HL-60 (cell line): ENCODE measurements around the gene NKIRAS2.

Experiments used
- POLR2AphosphoS5 ChIP-seq: IDR thresholded peaks from 2 replicates; pipeline ENCODE4 v1.6.1; 2012; ENCODE audit warnings: low read depth
- TF ChIP-seq, protein P1 (sequence below): IDR thresholded peaks from 2 replicates; pipeline ENCODE4 v1.6.1; 2012; ENCODE audit warnings: low read depth; ENCODE audit not compliant: insufficient replicate concordance
- TF ChIP-seq, protein P2 (sequence below): IDR thresholded peaks from one replicate; pipeline ENCODE4 v1.5.1; 2011; ENCODE audit warnings: low read length, control low read depth, inconsistent platforms; ENCODE audit not compliant: insufficient read depth

DNA sequence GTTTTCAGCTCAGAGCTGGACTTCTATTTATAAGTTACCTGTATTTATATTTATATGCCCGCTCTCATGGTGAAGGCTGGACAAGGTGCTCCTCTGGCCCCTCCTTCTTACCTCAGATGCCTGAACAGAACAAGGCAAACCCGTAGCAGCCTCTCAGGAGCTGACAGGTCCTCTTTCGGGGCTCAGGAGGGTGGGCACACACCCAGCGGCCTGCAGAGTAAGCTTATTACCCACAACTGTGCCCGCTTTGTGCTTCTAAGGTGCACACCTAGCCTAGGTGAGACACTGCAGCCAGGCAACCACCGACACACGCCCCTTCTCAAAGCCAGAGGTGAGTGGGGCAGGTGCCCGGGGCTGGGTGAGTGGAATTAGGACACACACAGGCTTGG is 5.3 kb downstream of the NKIRAS2 start:
- TF ChIP-seq, protein P1, sequence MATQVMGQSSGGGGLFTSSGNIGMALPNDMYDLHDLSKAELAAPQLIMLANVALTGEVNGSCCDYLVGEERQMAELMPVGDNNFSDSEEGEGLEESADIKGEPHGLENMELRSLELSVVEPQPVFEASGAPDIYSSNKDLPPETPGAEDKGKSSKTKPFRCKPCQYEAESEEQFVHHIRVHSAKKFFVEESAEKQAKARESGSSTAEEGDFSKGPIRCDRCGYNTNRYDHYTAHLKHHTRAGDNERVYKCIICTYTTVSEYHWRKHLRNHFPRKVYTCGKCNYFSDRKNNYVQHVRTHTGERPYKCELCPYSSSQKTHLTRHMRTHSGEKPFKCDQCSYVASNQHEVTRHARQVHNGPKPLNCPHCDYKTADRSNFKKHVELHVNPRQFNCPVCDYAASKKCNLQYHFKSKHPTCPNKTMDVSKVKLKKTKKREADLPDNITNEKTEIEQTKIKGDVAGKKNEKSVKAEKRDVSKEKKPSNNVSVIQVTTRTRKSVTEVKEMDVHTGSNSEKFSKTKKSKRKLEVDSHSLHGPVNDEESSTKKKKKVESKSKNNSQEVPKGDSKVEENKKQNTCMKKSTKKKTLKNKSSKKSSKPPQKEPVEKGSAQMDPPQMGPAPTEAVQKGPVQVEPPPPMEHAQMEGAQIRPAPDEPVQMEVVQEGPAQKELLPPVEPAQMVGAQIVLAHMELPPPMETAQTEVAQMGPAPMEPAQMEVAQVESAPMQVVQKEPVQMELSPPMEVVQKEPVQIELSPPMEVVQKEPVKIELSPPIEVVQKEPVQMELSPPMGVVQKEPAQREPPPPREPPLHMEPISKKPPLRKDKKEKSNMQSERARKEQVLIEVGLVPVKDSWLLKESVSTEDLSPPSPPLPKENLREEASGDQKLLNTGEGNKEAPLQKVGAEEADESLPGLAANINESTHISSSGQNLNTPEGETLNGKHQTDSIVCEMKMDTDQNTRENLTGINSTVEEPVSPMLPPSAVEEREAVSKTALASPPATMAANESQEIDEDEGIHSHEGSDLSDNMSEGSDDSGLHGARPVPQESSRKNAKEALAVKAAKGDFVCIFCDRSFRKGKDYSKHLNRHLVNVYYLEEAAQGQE, result no peak
- TF ChIP-seq, protein P2, sequence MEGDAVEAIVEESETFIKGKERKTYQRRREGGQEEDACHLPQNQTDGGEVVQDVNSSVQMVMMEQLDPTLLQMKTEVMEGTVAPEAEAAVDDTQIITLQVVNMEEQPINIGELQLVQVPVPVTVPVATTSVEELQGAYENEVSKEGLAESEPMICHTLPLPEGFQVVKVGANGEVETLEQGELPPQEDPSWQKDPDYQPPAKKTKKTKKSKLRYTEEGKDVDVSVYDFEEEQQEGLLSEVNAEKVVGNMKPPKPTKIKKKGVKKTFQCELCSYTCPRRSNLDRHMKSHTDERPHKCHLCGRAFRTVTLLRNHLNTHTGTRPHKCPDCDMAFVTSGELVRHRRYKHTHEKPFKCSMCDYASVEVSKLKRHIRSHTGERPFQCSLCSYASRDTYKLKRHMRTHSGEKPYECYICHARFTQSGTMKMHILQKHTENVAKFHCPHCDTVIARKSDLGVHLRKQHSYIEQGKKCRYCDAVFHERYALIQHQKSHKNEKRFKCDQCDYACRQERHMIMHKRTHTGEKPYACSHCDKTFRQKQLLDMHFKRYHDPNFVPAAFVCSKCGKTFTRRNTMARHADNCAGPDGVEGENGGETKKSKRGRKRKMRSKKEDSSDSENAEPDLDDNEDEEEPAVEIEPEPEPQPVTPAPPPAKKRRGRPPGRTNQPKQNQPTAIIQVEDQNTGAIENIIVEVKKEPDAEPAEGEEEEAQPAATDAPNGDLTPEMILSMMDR, result no peak
- TF ChIP-seq POLR2AphosphoS5, result no peak
